Muscle layer of duodenum (tissue), 2 donors: ENCODE data around the gene ZNF827.

ENCODE experiments used
- H3K27ac ChIP-seq: one replicate; pipeline ENCODE4 v1.7.0; 2013; ENCODE audit warnings: mild to moderate bottlenecking, low read length
- H3K27me3 ChIP-seq: one replicate; pipeline ENCODE4 v1.7.0; 2013; ENCODE audit warnings: low read depth, mild to moderate bottlenecking, control low read depth, low read length
- H3K36me3 ChIP-seq, 2 donors: one replicate each; pipeline ENCODE4 v1.7.0; 2013; ENCODE audit warnings: low read length in 2 of 2, control low read depth in 1 of 2, mild to moderate bottlenecking in 1 of 2; ENCODE audit not compliant: insufficient read depth in 2 of 2, control insufficient read depth in 1 of 2
- H3K4me1 ChIP-seq, 2 donors: one replicate each; pipeline ENCODE4 v1.7.0; 2013; ENCODE audit warnings: low read length in 2 of 2, mild to moderate bottlenecking in 2 of 2, control low read depth in 1 of 2, moderate library complexity in 1 of 2; ENCODE audit not compliant: insufficient read depth in 2 of 2, control insufficient read depth in 1 of 2
- H3K4me3 ChIP-seq, 2 donors: one replicate each; pipeline ENCODE4 v1.7.0; 2013; ENCODE audit warnings: low read length in 2 of 2, low read depth in 1 of 2, mild to moderate bottlenecking in 1 of 2
- H3K9me3 ChIP-seq, 2 donors: one replicate each; pipeline ENCODE4 v1.7.0; 2013; ENCODE audit warnings: low read length in 2 of 2, control low read depth in 1 of 2, mild to moderate bottlenecking in 1 of 2; ENCODE audit not compliant: control insufficient read depth in 1 of 2
- donor health status: healthy.

The ZNF827 gene

DNA sequence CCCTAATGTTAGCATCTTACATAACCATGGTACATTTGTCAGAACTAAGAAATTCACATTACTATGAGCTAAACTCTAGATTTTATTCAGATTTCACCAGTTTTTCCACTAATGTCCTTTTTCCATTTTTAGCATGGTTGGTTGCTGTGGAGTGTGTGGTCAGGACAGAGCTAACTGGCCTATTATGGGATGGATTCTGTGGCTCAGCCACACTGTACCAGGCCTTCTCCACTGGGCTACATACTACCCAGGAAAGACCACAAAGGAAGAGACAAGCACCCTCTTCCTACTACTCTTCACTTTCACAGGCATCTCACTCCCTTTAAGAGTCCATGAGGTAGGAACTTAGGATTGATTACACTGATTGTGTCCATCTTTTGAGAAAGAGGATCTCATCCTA, 67.4 kb downstream of the ZNF827 start:
- no peak overlapping the region for H3K27ac ChIP-seq

DNA sequence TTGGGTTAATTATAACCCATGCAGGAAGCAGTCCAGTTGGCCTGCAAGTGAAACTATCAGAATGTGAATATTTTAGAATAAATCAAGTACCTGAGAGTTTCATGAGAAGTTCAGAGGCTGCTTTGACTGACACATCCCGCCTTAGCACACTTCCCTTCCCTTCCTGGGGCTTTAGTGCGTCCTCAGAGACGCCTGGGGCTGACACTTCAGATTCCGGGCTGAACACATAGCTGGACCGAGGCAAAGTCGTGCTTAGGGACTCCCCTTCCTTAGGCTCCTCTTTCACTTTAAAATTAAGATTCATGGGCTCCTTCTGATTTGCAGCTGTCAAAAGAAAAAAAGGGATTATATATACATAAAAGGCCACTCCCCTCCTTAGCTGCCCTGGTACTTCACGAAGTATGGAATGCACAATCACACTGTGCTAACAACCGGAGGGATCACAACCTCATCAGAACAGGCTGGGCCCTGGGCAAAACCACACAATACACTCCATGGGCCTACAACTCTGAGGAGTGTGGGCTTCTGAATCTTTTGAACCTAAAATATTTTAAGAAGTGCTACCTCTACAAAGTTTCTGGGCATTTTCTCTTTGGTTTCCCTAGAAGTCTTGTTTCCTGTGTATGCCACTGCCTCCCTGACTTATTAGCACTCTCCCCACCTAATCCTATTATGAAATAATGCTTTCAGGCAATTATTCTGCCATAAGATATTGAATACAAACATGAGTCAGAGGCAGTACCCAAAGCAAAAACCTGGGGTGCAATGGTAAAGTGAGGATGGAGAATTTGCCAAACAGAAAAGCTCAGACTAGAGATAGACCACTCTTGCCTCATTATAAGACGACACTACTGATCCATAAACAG, 68.2 kb downstream of the ZNF827 start:
- H3K9me3 ChIP-seq: no peaks in the 10 kb centered on the region
- H3K4me3 ChIP-seq: no peak overlapping the region
- no peak overlapping the region for H3K27ac ChIP-seq

More for the DNA sequence above, 67.4 kb downstream of the ZNF827 start:
- H3K27me3 ChIP-seq: no peaks in the 10 kb centered on the region
- peaks cover 0 to 7% of the 10 kb centered on the region in 2 donors for H3K36me3 ChIP-seq
- H3K4me1 ChIP-seq: peaks cover 0 to 9% of the 10 kb centered on the region in 2 donors
- no peak overlapping the region for H3K4me3 ChIP-seq
- no peaks in the 10 kb centered on the region for H3K9me3 ChIP-seq

DNA sequence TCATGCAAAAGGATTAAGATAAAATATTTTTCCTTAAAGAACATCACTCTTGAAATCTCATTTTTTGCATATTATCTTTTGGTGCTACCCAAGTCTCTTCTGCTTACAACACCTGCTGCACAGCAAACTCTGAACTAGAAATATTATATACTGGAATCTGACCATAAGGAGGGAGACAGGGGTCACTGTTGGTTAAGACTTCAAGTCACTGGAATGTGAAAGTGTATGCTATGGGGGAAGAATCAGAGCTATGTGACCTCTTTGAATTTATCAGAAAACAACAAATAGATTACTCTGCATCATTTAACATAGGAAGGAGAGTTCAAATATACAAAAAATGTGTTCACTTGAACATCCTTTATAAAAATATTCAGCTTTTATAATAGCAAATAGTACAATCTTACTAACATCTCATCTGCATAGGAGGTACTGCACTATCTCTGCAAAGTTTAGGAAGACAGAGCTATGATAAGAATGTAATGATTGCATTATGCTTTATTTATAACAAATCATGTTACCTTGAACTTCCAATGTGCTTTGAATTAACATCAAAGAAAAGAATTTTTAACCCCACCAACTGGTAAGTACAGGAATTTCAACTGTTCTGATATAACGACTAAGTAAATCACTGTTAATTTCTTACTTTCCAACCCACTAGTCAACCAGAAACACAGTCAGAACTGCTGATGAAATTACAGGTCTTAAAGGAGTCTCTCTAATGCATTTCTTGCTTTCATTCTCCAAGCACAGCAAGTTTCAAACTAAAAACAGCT, 69.8 kb downstream of the ZNF827 start:
- Histone ChIP-seq H3K27ac (no peak overlapping the region), H3K36me3 (peaks cover 0 to 3% of the 10 kb centered on the region in 2 donors), H3K9me3 (no peaks in the 10 kb centered on the region), H3K4me1 (peaks cover 0 to 9% of the 10 kb centered on the region in 2 donors), H3K27me3 (no peaks in the 10 kb centered on the region), H3K4me3 (no peak overlapping the region)

More for the DNA sequence above, 68.2 kb downstream of the ZNF827 start:
- Histone ChIP-seq H3K27me3 (no peaks in the 10 kb centered on the region), H3K4me1 (peaks cover 0 to 9% of the 10 kb centered on the region in 2 donors), H3K36me3 (peaks cover 0 to 3% of the 10 kb centered on the region in 2 donors)

DNA sequence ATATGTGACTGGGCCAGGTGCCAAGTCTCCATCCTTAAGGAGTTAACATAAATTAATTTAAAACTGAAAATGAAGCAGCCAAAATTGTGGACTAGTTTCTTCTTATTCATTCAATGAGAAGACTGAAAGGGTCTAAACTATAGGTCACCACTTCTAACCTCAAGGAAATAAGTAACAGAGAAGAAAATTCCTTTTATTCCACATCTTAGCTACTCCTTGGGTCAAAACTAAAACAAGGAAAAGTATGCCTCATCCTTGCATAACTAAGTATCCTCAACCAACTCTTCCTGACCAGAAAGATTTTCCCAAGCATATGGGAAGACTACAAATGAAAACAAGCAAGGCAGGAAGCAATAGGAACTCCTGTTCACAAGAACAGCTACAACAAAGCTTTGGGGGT, 71.2 kb downstream of the ZNF827 start:
- Histone ChIP-seq H3K27me3 (no peaks in the 10 kb centered on the region), H3K4me3 (no peak overlapping the region), H3K9me3 (no peaks in the 10 kb centered on the region), H3K4me1 (peaks cover 0 to 9% of the 10 kb centered on the region in 2 donors), H3K36me3 (peaks cover 0 to 3% of the 10 kb centered on the region in 2 donors), H3K27ac (no peak overlapping the region)

DNA sequence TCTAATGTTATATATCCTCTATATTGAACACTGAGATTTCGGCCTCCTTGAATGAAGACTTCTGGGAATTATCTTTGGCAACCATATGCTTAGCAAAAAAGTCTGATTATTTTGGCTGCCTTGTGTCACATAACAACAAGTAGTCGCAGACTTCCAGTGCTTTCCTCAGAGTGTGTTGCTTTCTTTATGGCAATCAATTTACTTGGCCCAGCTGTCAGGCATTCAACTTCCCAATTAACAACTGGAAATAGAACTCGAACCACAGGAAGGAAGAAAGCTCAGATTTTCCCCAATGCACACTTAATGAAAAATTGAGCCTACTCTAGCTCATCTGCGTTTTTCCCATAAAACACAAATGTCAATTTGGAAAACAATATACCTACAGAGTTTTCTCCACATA, 71.6 kb downstream of the ZNF827 start:
- Histone ChIP-seq H3K27me3 (no peaks in the 10 kb centered on the region), H3K36me3 (peaks cover 0 to 3% of the 10 kb centered on the region in 2 donors), H3K4me3 (no peak overlapping the region), H3K4me1 (peaks cover 0 to 9% of the 10 kb centered on the region in 2 donors), H3K27ac (no peak overlapping the region), H3K9me3 (no peaks in the 10 kb centered on the region)

DNA sequence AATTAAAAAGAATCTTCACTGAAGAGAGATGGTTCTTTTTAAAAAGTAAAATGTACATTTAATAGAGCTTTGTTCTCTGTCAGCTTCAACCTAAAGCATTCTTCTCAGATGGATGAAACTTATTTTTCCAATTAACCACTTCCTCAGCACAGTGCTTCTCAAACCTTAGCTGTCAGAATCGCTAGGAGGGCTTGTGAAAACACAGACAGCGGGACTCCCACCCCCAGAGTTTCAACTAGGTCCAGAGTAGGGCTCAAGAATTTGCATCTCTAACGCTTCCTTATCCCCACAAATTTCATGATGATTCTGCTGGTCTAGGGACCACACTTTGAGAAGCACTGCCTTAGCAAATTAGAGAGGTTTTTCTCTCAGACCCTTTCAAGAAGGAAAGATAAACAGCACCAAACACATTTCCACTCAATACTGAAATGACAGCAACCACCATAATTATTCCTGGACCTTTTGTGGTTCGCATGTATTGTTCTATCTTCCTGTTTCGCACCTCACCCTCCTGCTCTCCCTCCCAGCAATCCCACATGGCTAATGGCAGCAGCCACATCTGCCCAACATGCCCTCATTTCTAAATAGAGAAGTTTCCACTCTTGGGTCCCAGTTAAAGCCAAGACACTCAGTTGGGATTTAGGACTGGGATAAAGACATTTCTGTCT, 73.2 kb downstream of the ZNF827 start:
- H3K27me3 ChIP-seq: no peaks in the 10 kb centered on the region
- peaks cover 0 to 3% of the 10 kb centered on the region in 2 donors for H3K36me3 ChIP-seq
- no peak overlapping the region for H3K4me3 ChIP-seq
- H3K27ac ChIP-seq: no peak overlapping the region
- peaks cover 0 to 6% of the 10 kb centered on the region in 2 donors for H3K4me1 ChIP-seq
- no peaks in the 10 kb centered on the region for H3K9me3 ChIP-seq

DNA sequence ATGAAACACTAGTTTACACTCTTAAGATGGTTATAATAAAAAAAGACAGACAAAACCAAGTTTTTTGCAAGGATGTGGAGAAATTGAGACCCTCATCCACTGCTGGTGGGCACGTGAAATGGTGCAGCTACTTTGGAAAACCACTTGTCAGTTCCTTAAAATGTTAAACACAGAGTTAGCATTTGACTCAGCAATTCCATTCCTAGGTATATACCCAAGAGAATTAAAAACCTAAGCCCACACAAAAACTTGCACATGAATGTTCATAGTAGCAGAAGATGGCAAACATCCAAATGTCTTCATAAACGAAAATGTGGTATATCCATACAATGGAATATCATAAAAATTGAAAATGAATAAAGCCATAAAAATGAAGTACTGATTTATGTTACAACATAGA, 75.4 kb downstream of the ZNF827 start:
- Histone ChIP-seq H3K27ac (no peak overlapping the region), H3K4me1 (no peaks in the 10 kb centered on the region), H3K27me3 (no peaks in the 10 kb centered on the region), H3K9me3 (no peaks in the 10 kb centered on the region), H3K36me3 (no peaks in the 10 kb centered on the region), H3K4me3 (no peak overlapping the region)

DNA sequence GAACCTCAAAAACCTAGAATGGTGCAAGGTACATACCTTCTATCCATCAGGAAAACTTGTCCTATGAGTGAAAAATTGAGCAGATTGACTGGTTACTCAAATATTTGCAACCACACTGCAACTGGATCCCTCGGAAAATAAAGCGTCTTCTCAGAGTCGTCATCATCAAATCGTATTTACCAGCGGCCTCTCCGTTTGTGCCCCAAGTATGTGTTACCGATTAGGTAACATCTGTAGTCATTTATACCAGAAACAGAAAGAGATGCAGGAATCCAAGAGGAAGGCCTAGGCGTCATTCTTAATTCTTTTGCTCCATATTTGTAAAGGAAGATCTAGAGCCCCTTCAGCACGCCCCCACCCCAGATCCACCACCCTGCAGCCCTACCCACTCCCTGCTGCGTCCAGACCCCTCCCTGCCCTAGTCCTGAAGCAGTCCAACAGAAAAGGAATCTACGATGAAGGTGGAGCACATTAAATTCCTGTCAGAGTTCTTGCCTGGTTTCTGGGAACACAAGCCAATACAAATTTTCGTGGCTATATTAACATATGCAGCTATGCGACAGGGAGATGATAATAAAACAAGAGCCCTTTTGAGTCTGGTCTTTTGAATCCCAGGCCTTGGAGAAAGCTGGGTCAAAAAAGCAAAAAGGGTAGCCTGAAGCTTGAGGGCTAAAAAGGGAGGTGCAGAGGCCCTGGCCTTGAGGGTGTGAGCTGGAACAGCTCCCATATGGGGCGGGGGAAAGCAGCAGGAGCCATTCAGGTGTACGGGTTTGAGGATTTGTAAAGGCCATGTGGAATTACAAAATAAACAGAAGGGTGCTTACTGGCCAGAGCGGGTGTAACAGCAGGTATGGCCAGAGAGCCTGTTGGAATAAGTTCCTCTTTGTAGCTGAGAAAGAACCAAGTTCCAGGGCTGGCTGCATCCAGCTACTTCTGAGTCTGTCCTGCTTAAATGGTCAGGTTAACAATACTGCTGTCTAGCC, 77.0 kb downstream of the ZNF827 start:
- no peaks in the 10 kb centered on the region for H3K9me3 ChIP-seq
- no peaks in the 10 kb centered on the region for H3K27me3 ChIP-seq
- no peak overlapping the region for H3K4me3 ChIP-seq
- H3K36me3 ChIP-seq: no peaks in the 10 kb centered on the region
- H3K27ac ChIP-seq: no peak overlapping the region
- H3K4me1 ChIP-seq: no peaks in the 10 kb centered on the region

DNA sequence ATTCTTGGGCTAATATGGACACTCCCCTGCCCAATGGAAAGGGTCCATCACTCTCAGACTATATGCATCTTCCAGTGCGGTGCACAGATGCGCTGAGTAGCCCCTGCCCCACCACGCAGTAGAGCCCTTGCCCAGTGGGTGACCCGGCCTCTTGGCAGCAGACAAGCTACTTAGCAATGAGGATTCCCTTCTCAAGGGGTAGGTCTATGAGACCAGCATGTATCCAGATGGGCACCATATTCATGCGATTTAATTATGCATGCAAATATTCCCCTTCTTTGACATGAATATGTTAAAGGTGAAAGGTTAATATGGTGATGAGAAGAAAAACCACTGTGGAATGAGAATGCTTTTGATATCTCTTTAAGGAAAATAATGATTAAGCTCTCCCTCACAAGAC, 77.7 kb downstream of the ZNF827 start:
- no peaks in the 10 kb centered on the region for H3K27me3 ChIP-seq
- H3K27ac ChIP-seq: no peak overlapping the region
- no peak overlapping the region for H3K4me3 ChIP-seq
- no peaks in the 10 kb centered on the region for H3K9me3 ChIP-seq
- H3K36me3 ChIP-seq: no peaks in the 10 kb centered on the region
- no peaks in the 10 kb centered on the region for H3K4me1 ChIP-seq

DNA sequence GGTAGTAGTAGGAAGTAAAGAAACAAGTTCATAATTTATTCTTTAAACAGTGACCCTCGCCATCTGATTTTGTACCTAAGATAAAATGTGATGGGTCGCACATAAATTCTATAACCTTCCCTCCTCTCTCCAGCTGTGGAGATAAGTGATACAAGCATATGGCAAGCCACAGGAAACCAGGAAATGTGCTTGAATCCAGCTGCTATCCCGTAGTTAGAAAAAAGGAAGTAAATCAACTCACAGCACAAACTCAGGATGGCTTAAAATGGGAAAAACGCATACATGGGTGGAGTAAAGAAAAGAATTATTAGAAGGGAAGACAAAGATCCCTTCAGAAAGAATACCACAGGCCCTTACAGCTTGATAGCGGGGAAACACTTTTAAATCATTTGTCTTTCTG, 78.2 kb downstream of the ZNF827 start:
- Histone ChIP-seq H3K9me3 (no peaks in the 10 kb centered on the region), H3K4me1 (no peaks in the 10 kb centered on the region), H3K36me3 (no peaks in the 10 kb centered on the region), H3K27ac (no peak overlapping the region), H3K27me3 (no peaks in the 10 kb centered on the region), H3K4me3 (no peak overlapping the region)
